Measurements from ENCODE around the gene SNRPA1.

- TF ChIP-seq CTCF (IDR thresholded peaks at IDR 0.05; ENCODE audit: low read depth, low read length), result no peak
- TF ChIP-seq EZH2phosphoT487 (IDR thresholded peaks at IDR 0.05; ENCODE audit: low read depth), result no peak
Measured at GRCh38 chr15:101246824-101247745, 48.0 kb downstream of the SNRPA1 start.
